Motor neuron (in vitro differentiated cells): ENCODE data around the gene MAPK6. TPM values are rescaled to one million over a fixed set of nuclear protein-coding genes. Genes with fewer than 3 reads are reported as not detected.
A peak's percentile ranks its signal among the peaks of the same experiment; 100 is the strongest.
"Not testable (repeated sequence)": the region's sequence is repeated elsewhere in the genome, so short reads cannot be mapped to it uniquely, and the experiment has no call there.

ENCODE experiments used
- ATAC-seq, 8 experiments: fragments of 200-7000 bp; cut with Tn5 transposase; replicated peaks in 6 of 8; 2 replicates each; pipeline ENCODE4 v1.8.0; 2021; ENCODE audit warnings: mild to moderate bottlenecking in 8 of 8, moderate library complexity in 8 of 8
- H3K27ac ChIP-seq, 2 donors: fragments of 250-450 bp; sonication (Bioruptor Pico); 2 replicates each; pipeline ENCODE4 v1.9.0; 2021; ENCODE audit warnings: antibody characterized with exemption in 2 of 2, mild to moderate bottlenecking in 2 of 2, moderate library complexity in 1 of 2
- H3K4me1 ChIP-seq, 2 donors: fragments of 250-450 bp; sonication (Bioruptor Pico); replicated peaks in 1 of 2; 2 replicates each; pipeline ENCODE4 v1.6.1; 2021; ENCODE audit warnings: antibody characterized with exemption in 2 of 2, mild to moderate bottlenecking in 2 of 2, moderate library complexity in 1 of 2
- H3K4me3 ChIP-seq, 5 donors: fragments of 250-450 bp; sonication (Bioruptor Pico); 2 replicates each; pipeline ENCODE4 v1.9.0; 2021; ENCODE audit warnings: antibody characterized with exemption in 5 of 5, mild to moderate bottlenecking in 5 of 5, moderate library complexity in 4 of 5
- WGBS, 10 experiments: fragments of 450-650 bp; shearing (Covaris generic); methylation state at CpG; one replicate each; pipeline ENCODE4 v1.0.0; 2022; 5-methylcytosine and 5-hydroxymethylcytosine counted together
- in situ Hi-C, 9 experiments: fragments of 400-800 bp; cut with MboI; loops; one replicate each; pipeline ENCODE4 v1.15.0; 2021; ENCODE audit warnings: low sequenced_read_pairs in 9 of 9, low pct_unique_long_range_greater_than_20kb in 2 of 9; ENCODE audit not compliant: unreplicated experiment in 9 of 9
- total RNA-seq, 8 experiments: library from RNA; unstranded; fragments of 300-600 nt; gene quantifications; 2 replicates each; pipeline versions ENCODE4 v1.2.3 to v1.2.4, GENCODE V29; 2022

MAPK6 gene
- total RNA-seq, 8 experiments from 2014 or later = 26.1 to 92.9 (median 75.9) TPM

DNA sequence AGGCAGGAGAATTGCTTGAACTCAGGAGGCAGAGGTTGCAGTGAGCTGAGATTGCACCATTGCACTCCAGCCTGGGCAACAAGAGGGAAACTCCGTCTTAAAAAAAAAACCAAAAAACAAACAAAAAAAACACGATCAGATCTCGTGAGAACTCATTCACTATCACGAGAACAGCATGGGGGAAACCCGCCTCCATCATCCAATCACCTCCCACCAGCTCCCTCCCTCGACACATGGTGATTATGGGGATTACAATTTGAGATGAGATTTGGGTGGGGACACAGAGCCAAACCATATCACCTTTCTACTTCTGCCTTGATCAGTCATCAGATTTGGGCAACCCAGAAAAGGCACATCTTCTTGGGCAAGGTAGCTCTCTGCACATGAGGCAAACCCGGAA, 15.9 kb upstream of the MAPK6 start:
- H3K4me3 ChIP-seq, ATAC-seq, in situ Hi-C loops, H3K4me1 ChIP-seq, H3K27ac ChIP-seq: not testable (repeated sequence)
- 35 to 100% (median 84%) methylated on average over 1 to 7 of the region's 7 CpGs; no CpG with 5 or more reads in 3 of the 10 experiments for WGBS, 10 experiments

DNA sequence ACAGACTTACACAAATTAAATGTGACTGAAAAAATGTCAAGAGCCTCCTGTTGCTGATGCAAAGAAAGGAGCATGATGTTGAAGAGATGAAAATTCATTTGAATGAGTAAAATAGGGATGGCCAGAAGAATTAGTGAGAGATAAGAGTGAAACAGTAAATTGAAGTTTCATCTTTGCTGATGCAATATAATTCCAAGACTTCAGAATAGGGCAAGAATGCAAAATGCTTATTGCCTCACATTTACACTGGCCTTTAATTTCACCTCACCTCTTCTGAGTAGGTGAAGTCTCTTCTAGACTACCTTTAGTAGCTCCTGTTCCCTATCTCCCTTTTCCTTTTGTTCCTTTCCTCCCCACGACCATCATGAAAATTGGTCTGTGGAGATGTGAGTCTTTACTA, 15.3 kb upstream of the MAPK6 start:
- no peak overlapping the region for H3K4me3 ChIP-seq

DNA sequence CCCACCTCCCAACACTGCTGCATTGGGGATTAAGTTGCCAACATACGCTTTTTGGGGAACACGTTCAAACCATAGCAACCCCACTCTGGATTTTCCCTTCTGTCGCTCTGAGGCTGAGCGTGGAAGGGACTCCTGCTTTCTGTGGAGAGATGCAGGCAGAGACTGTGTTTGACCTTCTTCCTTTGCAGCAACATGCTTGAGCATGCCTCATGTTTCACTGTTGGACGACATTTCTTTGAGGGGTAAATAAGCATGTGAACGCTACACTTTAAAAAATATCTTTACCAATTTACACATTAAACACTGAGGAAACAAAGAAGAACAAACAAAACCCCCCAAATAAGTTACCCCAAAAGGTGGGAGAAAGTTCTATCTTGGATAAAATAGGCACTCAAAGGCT, 14.2 kb upstream of the MAPK6 start:
- no peak for ATAC-seq
- Histone ChIP-seq H3K4me3 (no peak overlapping the region), H3K4me1 (no peaks in the 10 kb centered on the region), H3K27ac (no peak overlapping the region)
- in situ Hi-C loops = no loop called here
- 79 to 94% (median 88%) methylated on average over 2 to 6 of the region's 6 CpGs; no CpG with 5 or more reads in 1 of the 10 experiments for WGBS, 10 experiments

More for the DNA sequence above, 15.3 kb upstream of the MAPK6 start:
- Histone ChIP-seq H3K27ac (no peak overlapping the region), H3K4me1 (no peaks in the 10 kb centered on the region)
- no peak for ATAC-seq
- 27 to 100% (median 90%) methylated on average over 1 of the region's 1 CpG; no CpG with 5 or more reads in 2 of the 10 experiments for WGBS, 10 experiments
- in situ Hi-C loops = no loop called here

DNA sequence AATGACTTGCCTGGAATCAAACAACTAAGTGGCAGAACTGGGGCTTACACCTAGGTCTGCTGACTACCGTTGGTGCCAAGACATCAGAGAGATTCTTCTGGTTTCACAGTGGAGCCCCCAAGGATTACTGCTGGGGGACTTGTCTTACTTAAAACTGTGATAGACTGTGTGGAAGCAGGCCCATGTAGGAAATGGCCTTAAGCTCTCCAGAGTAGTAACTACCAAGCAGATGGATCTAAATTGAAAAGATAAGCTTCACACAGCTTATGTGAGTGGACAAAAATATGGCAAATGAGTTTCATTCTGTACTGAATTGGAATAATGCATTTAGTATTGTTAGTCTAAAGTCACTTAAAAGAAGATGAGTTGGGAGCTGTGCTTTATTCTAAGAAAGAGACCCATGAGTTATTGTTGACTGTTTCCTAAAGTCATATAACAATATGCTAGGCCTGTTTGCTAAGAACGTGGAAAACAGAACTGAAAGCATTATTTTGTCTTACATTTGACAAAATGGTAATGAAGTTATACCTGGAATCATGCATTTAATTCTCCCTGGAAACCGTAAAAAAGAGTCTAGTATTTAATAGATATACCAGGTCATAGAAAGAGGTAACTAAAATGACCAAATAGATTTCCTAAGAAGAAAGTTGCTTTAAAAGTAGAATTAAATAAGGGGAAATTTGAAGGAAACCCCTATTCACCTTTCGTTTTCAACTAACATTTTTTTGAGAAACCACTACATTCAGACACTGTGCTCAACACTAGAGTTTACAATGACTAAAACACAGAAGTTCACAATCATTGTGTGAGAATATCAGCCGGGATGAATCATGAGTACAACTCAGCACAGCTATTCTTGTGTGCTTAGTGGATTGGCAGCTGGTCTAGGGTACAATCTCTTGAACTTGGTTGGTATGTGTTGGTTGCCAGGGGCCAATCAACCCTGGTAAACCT, 13.0 kb upstream of the MAPK6 start:
- H3K27ac ChIP-seq = no peak overlapping the region
- in situ Hi-C loops = no loop called here
- no peak overlapping the region for H3K4me3 ChIP-seq
- 38 to 92% (median 73%) methylated on average over 2 to 5 of the region's 5 CpGs for WGBS, 10 experiments
- peak in 1 of 8 experiments; percentile 52 for ATAC-seq
- no peaks in the 10 kb centered on the region for H3K4me1 ChIP-seq

DNA sequence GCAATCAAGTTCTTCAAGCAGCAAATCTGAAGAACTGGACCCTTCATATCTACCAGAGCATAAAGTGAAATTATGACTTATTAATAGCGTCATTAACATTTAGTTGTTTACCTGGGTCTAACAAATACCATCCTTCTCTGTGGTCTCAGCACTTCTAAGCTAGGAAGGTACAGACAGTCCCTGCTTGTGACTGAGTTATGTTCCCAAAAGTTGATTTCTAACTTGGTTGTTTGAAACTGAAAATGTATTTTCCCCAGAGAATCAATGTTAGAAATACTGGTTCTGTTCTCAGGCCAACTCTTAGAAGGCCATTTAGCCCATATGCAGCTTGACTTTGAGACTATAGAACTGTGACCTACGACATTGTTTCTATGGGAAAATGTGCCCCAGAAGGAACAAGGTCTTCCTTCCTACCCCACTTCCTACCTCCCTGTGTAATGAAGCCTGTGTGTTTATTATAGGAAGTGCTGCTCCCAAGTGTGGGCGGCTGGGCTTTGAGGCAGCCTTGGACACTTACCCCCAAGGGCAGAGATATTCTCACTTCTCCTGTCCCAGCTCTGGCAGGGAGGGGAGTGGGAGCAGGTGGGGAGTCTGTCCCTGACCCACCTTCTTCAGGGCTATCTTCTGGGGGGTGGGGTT, 12.2 kb upstream of the MAPK6 start:
- WGBS, 10 experiments = 40 to 100% (median 81%) methylated on average over 1 to 3 of the region's 3 CpGs; no CpG with 5 or more reads in 2 of the 10 experiments
- H3K27ac ChIP-seq = no peak overlapping the region
- ATAC-seq = no peak

DNA sequence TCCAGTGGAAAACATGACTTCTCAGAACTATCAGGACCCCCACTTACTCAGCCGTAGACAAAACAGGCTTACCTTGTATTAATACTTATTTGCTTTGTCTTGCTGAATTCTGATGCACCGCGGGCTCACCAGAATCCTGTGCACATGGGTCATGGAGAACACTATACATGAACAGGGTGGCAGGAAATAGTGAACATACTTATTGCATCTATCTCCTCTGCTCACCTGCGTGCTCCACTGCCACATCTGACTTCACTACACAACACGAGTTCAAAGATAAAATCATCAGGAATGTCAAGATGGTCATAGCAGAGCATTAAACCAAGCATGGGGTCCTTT, 10.7 kb upstream of the MAPK6 start:
- H3K4me3 ChIP-seq = no peak overlapping the region
- no peak for ATAC-seq
- in situ Hi-C loops = no loop called here
- H3K27ac ChIP-seq = no peak overlapping the region
- H3K4me1 ChIP-seq = peaks cover 10 to 12% of the 10 kb centered on the region in 2 donors
- 60 to 100% (median 96%) methylated on average over 1 to 4 of the region's 5 CpGs; no CpG with 5 or more reads in 3 of the 10 experiments for WGBS, 10 experiments

More for the DNA sequence above, 12.2 kb upstream of the MAPK6 start:
- in situ Hi-C loops = no loop called here
- Histone ChIP-seq H3K4me1 (peaks cover 5 to 7% of the 10 kb centered on the region in 2 donors), H3K4me3 (no peak overlapping the region)

DNA sequence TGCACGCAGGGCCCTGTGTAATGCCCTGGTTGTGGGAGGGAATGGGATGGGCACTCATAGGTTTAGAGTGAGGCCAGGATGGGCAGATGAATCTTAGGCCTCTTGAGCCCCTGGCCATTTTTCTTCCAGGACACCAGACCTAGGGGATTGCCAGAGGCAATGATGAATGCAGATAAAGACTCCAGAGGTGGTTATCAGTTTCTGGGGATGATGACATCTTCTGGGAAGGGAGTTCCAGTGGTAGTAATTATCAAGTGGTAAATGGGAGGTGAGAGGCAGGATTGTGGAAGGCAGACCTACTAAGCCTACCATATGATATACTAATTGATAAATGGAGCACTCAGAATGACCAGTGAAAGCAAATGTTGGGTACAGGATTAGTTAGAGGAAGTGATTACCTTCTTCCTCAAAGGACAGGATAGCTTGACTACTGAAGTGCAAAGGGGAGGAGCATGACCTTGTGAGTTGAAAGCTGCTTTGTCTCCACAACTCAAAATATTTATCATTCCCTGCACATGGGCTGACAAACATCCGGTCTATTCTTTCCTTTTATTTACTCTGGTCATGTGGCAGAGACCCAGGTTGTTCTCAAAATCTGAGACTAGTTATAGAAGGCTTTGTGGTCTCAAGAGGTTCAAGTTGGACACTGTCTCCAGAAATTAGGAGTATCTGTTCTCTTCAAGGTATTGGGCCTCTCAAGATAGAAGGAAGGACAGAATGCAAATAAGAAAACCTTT, 10.2 kb upstream of the MAPK6 start:
- Histone ChIP-seq H3K4me1 (peaks cover 10 to 12% of the 10 kb centered on the region in 2 donors), H3K4me3 (no peak overlapping the region), H3K27ac (no peak overlapping the region)
- ATAC-seq = no peak
- in situ Hi-C loops = no loop called here
- 29 to 100% (median 67%) methylated on average over 1 of the region's 2 CpGs; no CpG with 5 or more reads in 3 of the 10 experiments for WGBS, 10 experiments

DNA sequence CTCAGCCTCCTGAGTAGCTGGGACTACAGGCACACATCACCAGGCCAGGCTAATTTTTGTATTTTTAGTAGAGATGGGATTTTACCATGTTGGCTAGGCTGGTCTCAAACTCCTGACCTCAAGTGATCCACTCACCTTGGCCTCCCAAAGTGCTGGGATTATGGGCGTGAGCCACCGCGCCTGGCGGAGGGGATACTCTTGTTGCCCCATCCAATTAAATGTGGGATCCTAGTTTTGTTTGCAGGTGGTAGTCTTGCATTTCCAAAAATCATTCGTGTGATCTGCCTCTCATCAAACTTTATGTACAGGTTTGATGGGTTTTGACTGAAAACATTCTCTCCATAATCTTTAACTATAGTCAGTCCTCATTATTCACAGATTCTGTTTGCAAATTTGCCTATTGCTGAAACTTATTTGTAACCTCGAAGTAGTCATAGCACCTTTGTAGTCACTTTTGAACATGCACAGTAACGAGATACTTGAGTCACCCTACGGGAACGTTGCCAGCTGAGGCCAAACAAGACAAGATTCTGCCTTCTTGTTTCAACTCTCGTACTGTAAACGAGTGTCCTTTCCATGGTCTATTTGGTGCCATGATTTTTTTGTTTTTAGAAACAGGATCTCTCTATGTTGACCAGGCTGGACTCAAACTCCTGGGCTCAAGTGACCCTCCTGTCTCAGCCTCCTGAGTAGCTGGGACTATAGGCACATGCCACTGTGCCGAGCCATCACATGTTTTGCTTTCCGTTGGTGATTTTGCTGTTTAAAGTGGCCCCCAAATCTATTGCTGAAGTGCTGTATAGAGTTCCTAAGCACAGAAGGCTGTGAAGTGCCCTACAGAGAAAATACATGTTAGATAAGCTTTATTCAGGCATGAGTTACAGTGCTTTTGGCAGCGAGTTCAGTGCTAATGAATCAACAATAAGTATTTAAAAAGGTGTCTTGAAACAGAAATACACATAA, 8.1 kb upstream of the MAPK6 start:
- Histone ChIP-seq H3K4me1 (peaks cover 10 to 12% of the 10 kb centered on the region in 2 donors), H3K27ac (no peak overlapping the region), H3K4me3 (no peak overlapping the region)
- in situ Hi-C loops = no loop called here
- ATAC-seq = peak in 2 of 8 experiments; percentile 49 to 83
- 31 to 100% (median 87%) methylated on average over 1 to 14 of the region's 14 CpGs; no CpG with 5 or more reads in 1 of the 10 experiments for WGBS, 10 experiments

DNA sequence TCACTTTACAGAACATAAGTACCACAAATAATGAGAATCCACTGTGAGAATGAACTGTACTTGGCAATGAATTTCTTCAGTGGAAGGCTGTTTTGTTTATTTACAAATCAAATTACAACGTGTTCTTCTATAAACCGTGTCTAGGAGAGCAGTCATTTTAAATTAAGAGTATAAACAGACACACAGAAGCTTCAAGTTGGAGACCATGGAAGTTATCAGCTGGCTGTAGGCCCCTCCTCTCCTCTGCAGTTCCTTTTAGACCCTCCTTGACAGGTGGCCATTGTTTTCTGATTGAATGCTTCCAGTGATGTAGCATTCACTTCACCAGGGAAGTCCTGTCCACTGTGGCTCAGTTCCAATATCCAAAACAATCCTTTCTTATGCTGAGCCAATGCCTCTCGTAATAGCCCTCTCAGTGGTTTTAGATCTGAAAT, 7.3 kb upstream of the MAPK6 start:
- in situ Hi-C loops = no loop called here
- peak overlapping the region in 1 of 2 donors; percentile 50 for H3K27ac ChIP-seq
- peak in 5 of 8 experiments; percentile 98 to 100 (median 99) for ATAC-seq
- WGBS, 10 experiments = 0 to 60% (median 23%) methylated on average over 1 to 3 of the region's 3 CpGs; no CpG with 5 or more reads in 2 of the 10 experiments
- H3K4me1 ChIP-seq = peaks cover 10 to 12% of the 10 kb centered on the region in 2 donors
- H3K4me3 ChIP-seq = no peak overlapping the region

DNA sequence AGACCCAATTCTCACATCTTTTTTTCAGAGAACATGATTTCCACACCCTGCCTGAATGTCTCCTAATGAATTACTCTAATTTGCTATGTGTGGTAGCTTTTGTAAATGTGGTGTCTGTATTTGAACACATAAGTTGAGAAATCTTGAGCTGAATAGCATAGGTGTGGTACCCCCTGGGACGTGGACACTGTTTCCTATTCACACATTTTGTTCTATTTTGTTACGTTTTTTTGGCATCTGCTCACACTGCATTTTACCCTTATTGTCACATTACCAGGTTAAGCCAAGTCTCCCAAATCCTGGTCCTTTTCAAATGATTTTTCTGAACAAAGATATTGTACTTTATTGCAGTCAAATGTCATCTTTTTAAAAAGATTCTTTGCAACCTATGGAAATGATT, 6.8 kb upstream of the MAPK6 start:
- in situ Hi-C loops = no loop called here
- no peak overlapping the region for H3K4me3 ChIP-seq
- 5 to 74% (median 60%) methylated on average over 1 to 2 of the region's 2 CpGs; no CpG with 5 or more reads in 1 of the 10 experiments for WGBS, 10 experiments
- H3K27ac ChIP-seq = peak overlapping the region in 1 of 2 donors; percentile 50
- peak in 4 of 8 experiments; percentile 22 to 37 (median 30) for ATAC-seq
- H3K4me1 ChIP-seq = peaks cover 10 to 12% of the 10 kb centered on the region in 2 donors

DNA sequence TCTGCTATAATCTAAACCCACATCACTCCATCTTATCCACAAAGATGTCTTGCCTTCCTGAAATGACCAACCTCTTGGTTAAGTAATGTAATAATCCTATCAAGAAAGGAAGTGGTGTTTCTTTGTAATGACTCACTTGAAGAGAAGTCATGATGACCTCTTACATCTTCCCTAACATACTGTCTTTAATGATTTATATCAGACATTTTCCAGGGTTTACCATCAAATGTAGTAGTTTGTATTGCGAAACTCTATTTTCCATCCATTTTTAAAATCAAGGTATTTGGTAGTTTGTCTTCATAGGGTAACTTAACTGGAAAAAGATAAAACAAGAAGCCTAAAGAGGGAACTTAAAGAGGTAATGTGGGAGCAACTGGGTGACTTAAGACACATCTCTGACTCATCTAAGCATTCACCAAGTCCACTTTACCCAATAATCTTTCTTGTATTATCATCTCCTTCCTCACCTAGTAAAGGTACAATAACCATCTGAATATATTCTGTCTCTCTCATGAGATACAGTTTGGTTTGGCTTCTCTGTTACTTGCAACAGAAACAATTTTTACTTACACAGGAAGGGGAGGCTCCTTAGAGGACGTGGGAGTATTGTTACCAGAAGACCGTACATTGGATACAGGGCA, 5.7 kb upstream of the MAPK6 start:
- ATAC-seq = no peak
- no peak overlapping the region for H3K4me3 ChIP-seq
- 75 to 100% (median 95%) methylated on average over 1 to 3 of the region's 3 CpGs; no CpG with 5 or more reads in 1 of the 10 experiments for WGBS, 10 experiments
- H3K27ac ChIP-seq = no peak overlapping the region
- in situ Hi-C loops = no loop called here
- H3K4me1 ChIP-seq = peaks cover 10 to 12% of the 10 kb centered on the region in 2 donors
